ENCODE results near the gene EPHB1.
"Not testable (repeated sequence)": the region's sequence is repeated elsewhere in the genome, so short reads cannot be mapped to it uniquely, and the experiment has no call there.

The EPHB1 gene

DNA sequence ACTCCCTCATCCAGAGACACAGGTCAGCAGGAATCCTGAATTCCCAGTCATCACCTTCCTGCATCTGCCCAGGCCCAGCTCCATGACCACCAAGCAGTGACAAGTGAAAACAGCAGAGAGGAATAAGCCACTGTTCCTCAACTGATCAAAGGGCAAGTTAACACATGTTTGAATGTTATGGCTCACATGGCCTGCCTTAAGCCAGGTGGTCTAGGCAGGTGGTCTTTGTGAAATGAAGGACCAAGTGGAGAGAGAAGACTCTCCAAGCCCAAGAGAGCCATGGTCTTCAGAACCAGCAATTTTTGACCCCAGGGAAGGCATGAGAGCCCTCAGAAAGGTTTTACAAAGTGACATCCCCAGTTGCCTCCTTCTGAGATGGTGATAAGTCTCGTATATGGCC is 161.8 kb downstream of the EPHB1 start:
- TF ChIP-seq CTCF (IDR thresholded peaks at IDR 0.05; ENCODE audit: low read depth, low read length) = no peak
- Histone ChIP-seq H3K36me3 (no peaks in the 10 kb centered on the region), H3K27me3 (no peaks in the 10 kb centered on the region), H3K4me1 (no peaks in the 10 kb centered on the region), H3K9me3 (no peaks in the 10 kb centered on the region), H3K4me3 (ENCODE audit: low read depth, low read length) (no peak overlapping the region)
- DNase-seq = no peak

DNA sequence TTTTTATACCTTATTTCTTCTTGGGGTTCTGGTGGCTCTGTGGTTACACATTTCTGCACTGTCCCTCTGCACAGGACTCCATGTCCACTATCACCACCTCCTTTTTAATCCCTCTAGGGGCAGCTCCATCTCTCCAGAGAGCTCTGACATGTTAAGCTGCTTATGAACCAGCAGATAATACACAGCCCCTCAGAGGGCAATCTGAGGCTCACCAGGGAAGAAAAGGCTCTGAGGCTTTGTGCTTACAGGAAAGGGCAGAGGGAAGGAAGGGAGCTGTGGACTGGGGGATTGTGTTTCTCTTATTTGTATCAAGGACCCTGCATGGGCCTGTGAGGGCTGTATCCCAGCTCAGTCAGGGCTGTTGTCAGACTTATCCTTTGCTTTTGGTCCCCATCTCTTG is 164.5 kb downstream of the EPHB1 start:
- H3K4me1 ChIP-seq = no peaks in the 10 kb centered on the region
- H3K27me3 ChIP-seq = no peaks in the 10 kb centered on the region
- no peaks in the 10 kb centered on the region for H3K36me3 ChIP-seq
- DNase-seq = no peak
- no peaks in the 10 kb centered on the region for H3K9me3 ChIP-seq
- no peak for TF ChIP-seq CTCF (IDR thresholded peaks at IDR 0.05; ENCODE audit: low read depth, low read length)
- no peak overlapping the region for H3K4me3 ChIP-seq (ENCODE audit: low read depth, low read length)

- no peak for TF ChIP-seq CTCF (IDR thresholded peaks at IDR 0.05; ENCODE audit: low read depth, low read length)
- H3K36me3 ChIP-seq = no peaks in the 10 kb centered on the region
- H3K27me3 ChIP-seq = no peaks in the 10 kb centered on the region
- DNase-seq = no peak
- no peaks in the 10 kb centered on the region for H3K9me3 ChIP-seq
- H3K4me1 ChIP-seq = no peaks in the 10 kb centered on the region
- H3K4me3 ChIP-seq (ENCODE audit: low read depth, low read length) = no peak overlapping the region
Measured at GRCh38 chr3:134964226-134964625, 169.2 kb downstream of the EPHB1 start.

- Histone ChIP-seq H3K4me1 (no peaks in the 10 kb centered on the region), H3K9me3 (no peaks in the 10 kb centered on the region), H3K4me3 (ENCODE audit: low read depth, low read length) (no peak overlapping the region), H3K36me3 (no peaks in the 10 kb centered on the region), H3K27me3 (no peaks in the 10 kb centered on the region)
- TF ChIP-seq CTCF (IDR thresholded peaks at IDR 0.05; ENCODE audit: low read depth, low read length) = no peak
- no peak for DNase-seq
Measured at GRCh38 chr3:134965865-134966481, 170.9 kb downstream of the EPHB1 start.

- DNase-seq = no peak
- no peak for TF ChIP-seq CTCF (IDR thresholded peaks at IDR 0.05; ENCODE audit: low read depth, low read length)
- H3K4me3 ChIP-seq (ENCODE audit: low read depth, low read length) = no peak overlapping the region
- H3K4me1 ChIP-seq = no peaks in the 10 kb centered on the region
- H3K36me3 ChIP-seq = no peaks in the 10 kb centered on the region
- no peaks in the 10 kb centered on the region for H3K9me3 ChIP-seq
- no peaks in the 10 kb centered on the region for H3K27me3 ChIP-seq
Measured at GRCh38 chr3:134970895-134971294, 175.8 kb downstream of the EPHB1 start.

GRCh38 chr3:134971306-134971705 is 176.2 kb downstream of the EPHB1 start:
- Histone ChIP-seq H3K4me3 (ENCODE audit: low read depth, low read length) (no peak overlapping the region), H3K36me3 (no peaks in the 10 kb centered on the region), H3K4me1 (no peaks in the 10 kb centered on the region), H3K9me3 (no peaks in the 10 kb centered on the region), H3K27me3 (no peaks in the 10 kb centered on the region)
- no peak for DNase-seq
- no peak for TF ChIP-seq CTCF (IDR thresholded peaks at IDR 0.05; ENCODE audit: low read depth, low read length)

DNA sequence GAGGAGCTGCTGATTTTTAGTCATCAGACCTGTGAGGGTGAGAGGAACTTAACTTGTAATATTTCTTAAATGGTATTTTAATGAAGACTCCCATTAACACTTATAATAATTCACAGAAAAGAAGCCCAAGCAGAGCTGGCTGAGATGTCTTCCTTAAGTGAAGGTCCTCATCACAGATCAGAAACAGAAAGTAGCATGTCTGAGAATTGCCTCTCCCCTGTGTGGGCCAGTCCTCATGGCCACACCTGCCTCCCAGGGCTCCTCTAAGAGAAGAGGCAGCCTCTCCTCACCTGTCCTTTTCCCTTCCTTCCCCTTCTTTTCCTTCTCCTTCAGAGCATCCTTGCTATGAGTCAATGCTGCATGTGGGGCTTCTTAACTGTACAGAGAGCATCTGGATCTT is 176.8 kb downstream of the EPHB1 start:
- DNase-seq; H3K36me3 ChIP-seq; H3K27me3 ChIP-seq; H3K9me3 ChIP-seq; H3K4me1 ChIP-seq; H3K4me3 ChIP-seq (ENCODE audit: low read depth, low read length): not testable (repeated sequence)
